Neural progenitor cell (in vitro differentiated cells): ENCODE measurements around the gene GRN. TPM values are rescaled to one million over a fixed set of nuclear protein-coding genes. Genes with fewer than 3 reads are reported as not detected.

Experiments used
- DNase-seq: peaks from one replicate; pipeline ENCODE4 v3.0.0-alpha.2; 2016; ENCODE audit warnings: low spot score
- H2AFZ ChIP-seq: fragments of 200-600 bp; sonication (generic); replicated peaks from 2 replicates; pipeline ENCODE4 v1.6.1; 2016; ENCODE audit warnings: antibody characterized with exemption
- H3F3A ChIP-seq: fragments of 200-600 bp; sonication (generic); 2 replicates; pipeline ENCODE4 v1.6.1; 2016; ENCODE audit warnings: antibody characterized with exemption, low read depth
- H3K27ac ChIP-seq: fragments of 200-600 bp; sonication (generic); 2 replicates; pipeline ENCODE4 v1.5.1; 2016; ENCODE audit warnings: mild to moderate bottlenecking
- H3K27me3 ChIP-seq: fragments of 200-600 bp; sonication (generic); 2 replicates; pipeline ENCODE4 v1.6.1; 2016; ENCODE audit warnings: mild to moderate bottlenecking, moderate library complexity
- H3K36me3 ChIP-seq: fragments of 200-600 bp; sonication (generic); 2 replicates; pipeline ENCODE4 v1.5.1; 2016
- H3K4me1 ChIP-seq: fragments of 200-600 bp; sonication (generic); 2 replicates; pipeline ENCODE4 v1.6.1; 2016; ENCODE audit warnings: mixed run types
- H3K4me2 ChIP-seq: fragments of 200-600 bp; sonication (generic); 2 replicates; pipeline ENCODE4 v1.6.1; 2016
- H3K4me3 ChIP-seq: fragments of 200-600 bp; sonication (generic); 2 replicates; pipeline ENCODE4 v1.5.1; 2016
- H3K79me2 ChIP-seq: fragments of 200-600 bp; sonication (generic); 2 replicates; pipeline ENCODE4 v1.6.1; 2016; ENCODE audit warnings: low read depth
- H3K9ac ChIP-seq: fragments of 200-600 bp; sonication (generic); 2 replicates; pipeline ENCODE4 v1.6.1; 2016
- H3K9me3 ChIP-seq: fragments of 200-600 bp; sonication (generic); 2 replicates; pipeline ENCODE4 v1.5.1; 2016; ENCODE audit warnings: low read depth
- H4K20me1 ChIP-seq: fragments of 200-600 bp; sonication (generic); 2 replicates; pipeline ENCODE4 v1.6.1; 2016; ENCODE audit warnings: low read depth
- H3K27ac Mint-ChIP-seq: 3 replicates; pipeline ENCODE4 v1.8.0; 2021; ENCODE audit warnings: mixed read lengths
- H3K27me3 Mint-ChIP-seq: 2 replicates; pipeline ENCODE4 v1.8.0; 2022; ENCODE audit warnings: low read depth, mild to moderate bottlenecking, inconsistent platforms, moderate library complexity, mixed read lengths; ENCODE audit not compliant: insufficient read depth
- H3K36me3 Mint-ChIP-seq: 3 replicates; pipeline ENCODE4 v1.8.0; 2021; ENCODE audit warnings: mixed read lengths
- H3K4me1 Mint-ChIP-seq: 3 replicates; pipeline ENCODE4 v1.8.0; 2021; ENCODE audit warnings: mixed read lengths
- H3K4me3 Mint-ChIP-seq: 3 replicates; pipeline ENCODE4 v1.8.0; 2021; ENCODE audit warnings: mild to moderate bottlenecking, moderate library complexity, mixed read lengths
- H3K9me3 Mint-ChIP-seq: 3 replicates; pipeline ENCODE4 v1.8.0; 2020; ENCODE audit warnings: mixed read lengths
- EZH2 ChIP-seq: fragments of 200-600 bp; sonication (generic); IDR thresholded peaks from 2 replicates; pipeline ENCODE4 v1.6.1; 2017; ENCODE audit warnings: antibody characterized with exemption, mild to moderate bottlenecking, moderate library complexity
- EZH2phosphoT487 ChIP-seq: fragments of 200-600 bp; sonication (generic); IDR thresholded peaks from 2 replicates; pipeline ENCODE4 v1.6.1; 2017; ENCODE audit warnings: antibody characterized with exemption
- total RNA-seq: library from RNA; depleted of rRNA; stranded (reverse); fragments of >200 nt; gene quantifications from 2 replicates; pipeline ENCODE4 v1.2.3, GENCODE V29; 2015; ENCODE audit warnings: low replicate concordance
- TF ChIP-seq, protein P1 (sequence below): fragments of 200-600 bp; sonication (generic); IDR thresholded peaks from 2 replicates; pipeline ENCODE4 v1.5.1; 2017; ENCODE audit warnings: antibody characterized with exemption, mild to moderate bottlenecking

Gene GRN
- total RNA-seq, 1 donor from 2014 or later = 28.2 TPM

DNA sequence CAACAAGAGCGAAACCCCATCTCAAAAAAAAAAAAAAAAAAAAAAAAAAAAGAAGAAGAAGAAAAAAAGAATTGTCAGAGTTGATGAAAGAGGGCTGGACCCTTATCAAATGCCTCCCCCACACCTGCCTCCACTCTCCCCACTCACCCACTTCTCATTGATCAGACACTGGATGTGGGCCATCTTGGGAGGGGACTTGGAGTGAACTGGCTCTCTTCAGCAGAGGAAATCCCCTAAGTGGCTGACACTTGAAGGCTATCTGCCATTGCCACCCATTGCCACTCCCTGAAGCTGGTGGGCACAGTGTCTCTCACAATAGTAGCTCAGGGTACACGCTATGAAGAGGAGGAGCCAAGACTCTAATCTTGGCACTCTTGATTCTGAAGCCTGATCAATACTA is 42.7 kb downstream of the GRN start:
- no peak for DNase-seq
- H3K9me3 ChIP-seq = no peaks in the 10 kb centered on the region
- H3K79me2 ChIP-seq = no peaks in the 10 kb centered on the region
- H3K27ac ChIP-seq = no peak overlapping the region
- no peaks in the 10 kb centered on the region for H4K20me1 ChIP-seq
- H3K4me3 Mint-ChIP-seq = no peak overlapping the region
- H3K27me3 ChIP-seq = peaks cover 41% of the 10 kb centered on the region
- peaks cover 3% of the 10 kb centered on the region for H3K9me3 Mint-ChIP-seq
- no peak overlapping the region for H3K4me2 ChIP-seq
- no peak overlapping the region for H3K27ac Mint-ChIP-seq
- H3K4me3 ChIP-seq = no peak overlapping the region
- H3K27me3 Mint-ChIP-seq = peaks cover 13% of the 10 kb centered on the region
- peaks cover 10% of the 10 kb centered on the region for H3K4me1 Mint-ChIP-seq
- H3F3A ChIP-seq = peaks cover 17% of the 10 kb centered on the region
- no peaks in the 10 kb centered on the region for H3K36me3 Mint-ChIP-seq
- H2AFZ ChIP-seq = no peak overlapping the region
- no peaks in the 10 kb centered on the region for H3K36me3 ChIP-seq
- TF ChIP-seq EZH2phosphoT487 (no peak), EZH2 (no peak)
- TF ChIP-seq, protein P1, sequence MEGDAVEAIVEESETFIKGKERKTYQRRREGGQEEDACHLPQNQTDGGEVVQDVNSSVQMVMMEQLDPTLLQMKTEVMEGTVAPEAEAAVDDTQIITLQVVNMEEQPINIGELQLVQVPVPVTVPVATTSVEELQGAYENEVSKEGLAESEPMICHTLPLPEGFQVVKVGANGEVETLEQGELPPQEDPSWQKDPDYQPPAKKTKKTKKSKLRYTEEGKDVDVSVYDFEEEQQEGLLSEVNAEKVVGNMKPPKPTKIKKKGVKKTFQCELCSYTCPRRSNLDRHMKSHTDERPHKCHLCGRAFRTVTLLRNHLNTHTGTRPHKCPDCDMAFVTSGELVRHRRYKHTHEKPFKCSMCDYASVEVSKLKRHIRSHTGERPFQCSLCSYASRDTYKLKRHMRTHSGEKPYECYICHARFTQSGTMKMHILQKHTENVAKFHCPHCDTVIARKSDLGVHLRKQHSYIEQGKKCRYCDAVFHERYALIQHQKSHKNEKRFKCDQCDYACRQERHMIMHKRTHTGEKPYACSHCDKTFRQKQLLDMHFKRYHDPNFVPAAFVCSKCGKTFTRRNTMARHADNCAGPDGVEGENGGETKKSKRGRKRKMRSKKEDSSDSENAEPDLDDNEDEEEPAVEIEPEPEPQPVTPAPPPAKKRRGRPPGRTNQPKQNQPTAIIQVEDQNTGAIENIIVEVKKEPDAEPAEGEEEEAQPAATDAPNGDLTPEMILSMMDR = no peak
- no peak overlapping the region for H3K9ac ChIP-seq
- H3K4me1 ChIP-seq = peaks cover 6% of the 10 kb centered on the region

DNA sequence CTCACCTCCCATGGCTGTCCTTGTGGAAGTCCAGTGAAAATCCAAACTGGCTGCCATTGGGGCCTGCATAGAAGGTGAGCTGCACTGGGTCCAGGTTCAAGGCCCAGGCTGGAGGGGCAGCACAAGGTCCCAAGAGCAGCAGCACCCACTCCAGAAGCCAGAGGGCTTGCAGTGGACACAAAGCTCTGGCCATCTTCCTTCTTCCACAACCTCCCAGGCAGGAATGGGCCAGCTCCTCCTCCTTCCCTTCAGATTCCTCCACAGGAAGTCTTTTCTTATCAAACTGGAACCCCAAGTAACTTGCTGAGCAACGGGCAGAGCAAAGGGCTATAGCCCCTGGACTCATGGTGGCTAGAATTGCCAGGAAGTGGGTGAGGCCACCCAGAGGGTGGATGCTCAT is 44.2 kb downstream of the GRN start, which contains the start of gene ITGA2B:
Gene ITGA2B (minus strand): TSS at position 369 of the 400 bp plus-strand sequence. CDS start 176 bp downstream, at position 193.
- H3K4me1 ChIP-seq = peaks cover 4% of the 10 kb centered on the region
- no peak within 1 kb of the TSS for H3K9ac ChIP-seq
- H3K36me3 ChIP-seq = no peaks in the 10 kb centered on the region
- DNase-seq = no peak
- no peak within 1 kb of the TSS for H3K27ac ChIP-seq
- H3K9me3 ChIP-seq = no peaks in the 10 kb centered on the region
- no peaks in the 10 kb centered on the region for H4K20me1 ChIP-seq
- no peaks in the 10 kb centered on the region for H3K36me3 Mint-ChIP-seq
- H3K4me2 ChIP-seq = no peak within 1 kb of the TSS
- H3K9me3 Mint-ChIP-seq = peaks cover 3% of the 10 kb centered on the region
- H2AFZ ChIP-seq = no peak within 1 kb of the TSS
- no peak within 1 kb of the TSS for H3K4me3 ChIP-seq
- peaks cover 13% of the 10 kb centered on the region for H3K27me3 Mint-ChIP-seq
- H3K27me3 ChIP-seq = peaks cover 27% of the 10 kb centered on the region
- H3K79me2 ChIP-seq = no peaks in the 10 kb centered on the region
- TF ChIP-seq EZH2 (no peak), EZH2phosphoT487 (no peak)
- TF ChIP-seq, protein P1 = no peak
- H3K4me1 Mint-ChIP-seq = peaks cover 9% of the 10 kb centered on the region
- H3K4me3 Mint-ChIP-seq = no peak within 1 kb of the TSS
- H3F3A ChIP-seq = peaks cover 17% of the 10 kb centered on the region
- no peak within 1 kb of the TSS for H3K27ac Mint-ChIP-seq

DNA sequence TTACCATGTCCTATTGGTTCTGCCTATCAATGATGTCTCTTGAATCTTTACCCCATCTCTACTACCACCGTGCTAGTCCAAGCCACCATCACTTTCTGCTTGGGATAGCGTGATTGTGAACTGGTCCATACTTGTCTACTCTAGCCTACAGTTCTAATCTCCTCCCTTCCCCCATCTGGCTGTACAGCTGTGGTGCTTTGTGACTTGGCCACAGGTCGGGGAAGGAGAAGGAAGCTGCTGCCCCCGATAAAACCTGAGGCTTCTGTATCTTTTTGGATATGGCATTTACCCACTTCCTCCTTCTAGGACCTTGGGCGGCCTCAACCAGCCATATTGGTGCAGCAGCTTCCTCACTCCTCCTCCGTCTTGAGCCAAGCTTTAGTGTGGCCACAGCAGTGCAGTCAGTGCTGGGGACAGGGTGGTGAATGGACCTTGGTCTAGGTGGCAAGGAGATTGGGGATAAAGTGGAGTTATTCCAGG is 44.7 kb downstream of the GRN start:
- no peak overlapping the region for H3K27ac Mint-ChIP-seq
- no peaks in the 10 kb centered on the region for H3K36me3 ChIP-seq
- H3K9ac ChIP-seq = no peak overlapping the region
- H3K4me1 Mint-ChIP-seq = peaks cover 6% of the 10 kb centered on the region
- DNase-seq = no peak
- no peak overlapping the region for H3K27ac ChIP-seq
- no peaks in the 10 kb centered on the region for H3K4me1 ChIP-seq
- H4K20me1 ChIP-seq = no peaks in the 10 kb centered on the region
- H3K36me3 Mint-ChIP-seq = no peaks in the 10 kb centered on the region
- no peaks in the 10 kb centered on the region for H3K9me3 ChIP-seq
- H3K27me3 ChIP-seq = peaks cover 22% of the 10 kb centered on the region
- H3K4me3 ChIP-seq = no peak overlapping the region
- H3F3A ChIP-seq = peaks cover 13% of the 10 kb centered on the region
- peaks cover 3% of the 10 kb centered on the region for H3K9me3 Mint-ChIP-seq
- TF ChIP-seq EZH2phosphoT487 (no peak), EZH2 (no peak)
- TF ChIP-seq, protein P1 = no peak
- H3K4me2 ChIP-seq = no peak overlapping the region
- H2AFZ ChIP-seq = no peak overlapping the region
- peaks cover 11% of the 10 kb centered on the region for H3K27me3 Mint-ChIP-seq
- no peaks in the 10 kb centered on the region for H3K79me2 ChIP-seq
- no peak overlapping the region for H3K4me3 Mint-ChIP-seq
